IPS-20b (cell line): Measurements from ENCODE around the gene CLEC4G.
"Not testable (repeated sequence)": the region's sequence is repeated elsewhere in the genome, so short reads cannot be mapped to it uniquely, and the experiment has no call there.

Experiments
- H3K27ac ChIP-seq: one replicate; pipeline ENCODE4 v1.5.1; 2013; ENCODE audit warnings: low read length
- H3K27me3 ChIP-seq: 2 replicates; pipeline ENCODE4 v1.6.1; 2013; ENCODE audit warnings: mild to moderate bottlenecking, low read length, inconsistent platforms; ENCODE audit not compliant: insufficient read depth
- H3K36me3 ChIP-seq: 2 replicates; pipeline ENCODE4 v1.6.1; 2013; ENCODE audit warnings: low read depth, mild to moderate bottlenecking, inconsistent platforms, low read length, moderate library complexity; ENCODE audit not compliant: insufficient read depth
- H3K4me1 ChIP-seq: 2 replicates; pipeline ENCODE4 v1.6.1; 2013; ENCODE audit warnings: mild to moderate bottlenecking, control low read depth, inconsistent platforms, low read length, moderate library complexity; ENCODE audit not compliant: insufficient read depth
- H3K4me3 ChIP-seq: 2 replicates; pipeline ENCODE4 v1.5.1; 2013; ENCODE audit warnings: mild to moderate bottlenecking, low read length, inconsistent platforms
- H3K9ac ChIP-seq: 2 replicates; pipeline ENCODE4 v1.6.1; 2013; ENCODE audit warnings: low read depth, mild to moderate bottlenecking, inconsistent platforms, low read length, moderate library complexity
- H3K9me3 ChIP-seq: 2 replicates; pipeline ENCODE4 v1.6.1; 2013; ENCODE audit warnings: mild to moderate bottlenecking, low read depth, low read length, inconsistent platforms; ENCODE audit not compliant: insufficient read depth

CLEC4G gene

DNA sequence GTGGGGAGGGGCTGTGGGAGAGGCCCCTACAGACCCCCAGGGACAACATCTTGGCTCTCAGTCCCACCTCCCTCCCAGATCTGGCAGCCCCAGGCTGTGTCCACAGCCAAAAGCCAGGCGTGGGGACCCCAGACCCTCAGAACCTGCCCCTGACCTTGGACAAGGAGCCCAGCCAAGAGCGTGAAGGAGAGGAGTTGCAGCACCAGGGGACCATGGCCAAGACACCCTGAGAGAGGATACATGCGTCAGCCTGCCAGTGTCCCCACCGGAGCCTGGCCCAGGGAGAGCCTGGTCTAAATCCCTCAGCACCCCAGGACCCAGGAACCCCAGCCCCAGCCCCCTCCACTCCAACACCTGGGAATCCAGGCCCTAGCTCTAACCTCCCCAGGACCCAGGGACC lies 14.4 kb upstream of the CLEC4G start:
- H3K9me3 ChIP-seq, H3K27ac ChIP-seq, H3K27me3 ChIP-seq, H3K4me3 ChIP-seq, H3K4me1 ChIP-seq, H3K36me3 ChIP-seq, H3K9ac ChIP-seq: not testable (repeated sequence)

DNA sequence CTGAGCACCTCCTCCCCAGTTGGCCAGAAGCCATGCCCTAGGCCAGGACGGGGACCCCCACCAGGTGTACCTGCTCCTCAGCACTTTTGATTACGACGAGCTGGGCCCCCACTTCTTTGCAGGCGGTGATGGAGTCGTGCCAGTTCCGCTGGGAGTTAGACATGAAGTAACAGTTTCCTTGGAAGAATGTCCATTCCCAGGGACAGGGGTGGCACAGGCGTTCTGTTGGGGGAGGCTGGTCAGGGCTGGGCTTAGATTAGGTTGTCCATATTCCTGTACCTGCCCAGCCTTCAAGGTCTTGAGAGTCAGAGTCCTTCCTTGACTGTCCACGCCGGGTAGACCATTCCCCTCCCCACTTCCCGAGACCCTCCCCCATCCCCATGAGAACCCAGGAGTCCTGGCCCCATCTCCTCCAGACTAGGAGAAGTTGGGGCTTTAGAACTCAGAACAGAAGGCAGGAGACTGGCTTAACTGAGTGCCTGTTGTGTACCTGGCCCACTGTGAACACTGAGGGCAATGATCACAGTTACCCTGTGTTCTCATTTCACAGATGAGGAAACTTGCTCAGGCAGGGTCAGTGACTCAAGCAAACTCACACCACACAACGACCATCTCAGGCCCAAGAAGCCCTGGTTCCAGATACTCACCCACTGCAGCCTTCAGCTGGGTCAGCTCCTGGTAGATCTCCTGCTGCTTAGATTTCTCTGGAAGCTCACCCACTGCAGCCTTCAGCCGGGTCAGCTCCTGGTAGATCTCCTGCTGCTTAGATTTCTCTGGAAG lies 13.2 kb upstream of the CLEC4G start:
- no peaks in the 10 kb centered on the region for H3K36me3 ChIP-seq
- H3K27me3 ChIP-seq = peaks cover 10% of the 10 kb centered on the region
- H3K9ac ChIP-seq = no peak overlapping the region
- no peak overlapping the region for H3K4me3 ChIP-seq
- no peak overlapping the region for H3K27ac ChIP-seq
- H3K9me3 ChIP-seq = no peaks in the 10 kb centered on the region
- peaks cover 5% of the 10 kb centered on the region; the same call in 1 of the 2 replicates for H3K4me1 ChIP-seq

DNA sequence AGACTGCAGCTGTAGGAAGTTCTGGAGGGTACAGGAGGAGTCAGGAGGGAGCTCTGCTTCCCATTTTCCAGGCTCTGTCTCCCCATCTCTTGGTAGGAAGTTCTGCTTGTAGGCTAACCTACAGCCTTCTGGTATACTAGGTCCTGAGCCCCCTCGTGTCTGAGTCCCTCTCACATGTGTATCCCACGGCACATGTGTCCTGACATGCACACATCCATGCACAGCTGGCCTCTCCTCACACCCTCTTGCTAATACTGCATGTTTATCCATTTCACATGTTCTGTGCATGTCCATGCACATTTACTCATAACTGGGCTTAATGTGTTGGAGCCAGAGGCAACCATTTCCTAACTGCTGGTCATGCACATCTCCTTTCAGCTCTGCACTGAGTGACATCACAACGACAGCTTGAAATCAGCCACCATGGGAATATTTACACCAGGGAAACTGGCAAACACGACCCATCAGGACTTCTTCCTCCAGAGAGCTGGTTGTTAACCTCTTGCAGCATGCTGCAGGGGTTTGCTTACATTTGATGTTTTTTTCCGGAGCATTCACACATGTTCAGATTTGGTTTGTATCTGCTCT lies 12.4 kb upstream of the CLEC4G start:
- Histone ChIP-seq H3K4me1 (peaks cover 5% of the 10 kb centered on the region; the same call in 1 of the 2 replicates), H3K36me3 (no peaks in the 10 kb centered on the region), H3K9ac (no peak overlapping the region), H3K27me3 (peaks cover 10% of the 10 kb centered on the region), H3K4me3 (no peak overlapping the region), H3K27ac (no peak overlapping the region), H3K9me3 (no peaks in the 10 kb centered on the region)

DNA sequence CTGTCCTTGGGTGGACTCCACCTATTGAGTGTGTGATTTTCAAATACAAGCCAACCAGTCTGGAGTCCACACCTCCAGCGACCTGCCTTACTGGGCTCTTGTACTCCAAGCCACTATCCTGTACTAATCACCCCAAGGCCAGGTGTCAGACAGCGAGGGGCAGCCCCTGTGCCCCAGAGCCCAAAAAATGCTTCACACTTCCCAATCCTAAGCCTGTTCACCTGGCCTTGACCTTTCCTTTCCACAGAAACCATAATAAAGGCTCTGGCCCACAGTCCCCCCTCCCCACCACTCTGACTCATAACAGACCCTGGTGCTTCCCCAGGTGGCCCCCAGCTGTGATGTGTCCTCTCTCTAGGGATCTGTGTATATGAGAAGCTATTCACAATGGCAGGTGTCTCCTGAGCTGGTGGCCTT lies 11.5 kb upstream of the CLEC4G start:
- Histone ChIP-seq H3K4me3 (no peak overlapping the region), H3K9me3 (no peaks in the 10 kb centered on the region), H3K4me1 (peaks cover 5% of the 10 kb centered on the region; the same call in 1 of the 2 replicates), H3K9ac (no peak overlapping the region), H3K36me3 (no peaks in the 10 kb centered on the region), H3K27me3 (peaks cover 10% of the 10 kb centered on the region), H3K27ac (no peak overlapping the region)

DNA sequence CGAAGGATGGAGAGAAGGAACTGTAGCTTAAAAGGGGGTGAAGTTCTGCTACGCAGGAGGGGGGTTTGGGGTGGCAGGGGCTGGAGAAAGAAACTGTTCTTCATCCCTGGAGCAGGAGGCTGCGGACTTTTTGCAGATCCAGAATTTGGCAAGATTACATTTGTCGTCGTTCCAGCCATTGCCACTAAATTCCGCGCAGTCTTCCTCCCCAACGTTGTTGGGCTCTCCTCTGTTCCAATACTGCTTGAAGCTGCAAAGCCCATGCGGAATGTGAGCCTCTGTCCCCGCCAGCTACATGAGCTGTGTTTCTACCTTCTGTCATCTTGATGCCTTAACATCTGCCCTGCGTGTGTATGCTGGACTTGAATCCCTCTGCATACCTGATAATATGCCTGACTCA lies 11.1 kb upstream of the CLEC4G start:
- no peaks in the 10 kb centered on the region for H3K9me3 ChIP-seq
- no peaks in the 10 kb centered on the region for H3K36me3 ChIP-seq
- peaks cover 10% of the 10 kb centered on the region for H3K27me3 ChIP-seq
- H3K4me3 ChIP-seq = no peak overlapping the region
- peaks cover 5% of the 10 kb centered on the region; the same call in 1 of the 2 replicates for H3K4me1 ChIP-seq
- no peak overlapping the region for H3K27ac ChIP-seq
- no peak overlapping the region for H3K9ac ChIP-seq

DNA sequence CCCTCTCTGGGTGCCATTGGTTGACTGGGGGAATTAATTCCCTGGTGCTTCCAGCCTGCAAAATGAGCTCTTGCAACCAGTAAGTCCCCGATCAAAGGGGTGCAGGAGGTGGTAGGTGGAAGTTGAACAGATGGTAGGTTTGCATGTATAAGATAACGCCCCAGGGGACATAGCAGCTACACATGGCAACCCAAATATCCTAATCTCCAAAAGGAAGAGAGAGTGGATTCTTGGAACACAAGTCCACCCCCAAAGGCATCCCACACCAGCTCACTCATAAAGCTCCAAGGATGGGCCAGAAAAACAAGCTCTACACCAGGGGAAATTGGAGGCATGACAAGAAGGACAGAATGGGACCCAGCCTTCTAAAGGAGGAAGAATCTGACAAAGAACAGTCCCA lies 10.7 kb upstream of the CLEC4G start:
- Histone ChIP-seq H3K9ac (no peak overlapping the region), H3K9me3 (no peaks in the 10 kb centered on the region), H3K27ac (no peak overlapping the region), H3K36me3 (no peaks in the 10 kb centered on the region), H3K4me3 (no peak overlapping the region), H3K27me3 (peaks cover 10% of the 10 kb centered on the region), H3K4me1 (peaks cover 2% of the 10 kb centered on the region; the same call in 1 of the 2 replicates)

DNA sequence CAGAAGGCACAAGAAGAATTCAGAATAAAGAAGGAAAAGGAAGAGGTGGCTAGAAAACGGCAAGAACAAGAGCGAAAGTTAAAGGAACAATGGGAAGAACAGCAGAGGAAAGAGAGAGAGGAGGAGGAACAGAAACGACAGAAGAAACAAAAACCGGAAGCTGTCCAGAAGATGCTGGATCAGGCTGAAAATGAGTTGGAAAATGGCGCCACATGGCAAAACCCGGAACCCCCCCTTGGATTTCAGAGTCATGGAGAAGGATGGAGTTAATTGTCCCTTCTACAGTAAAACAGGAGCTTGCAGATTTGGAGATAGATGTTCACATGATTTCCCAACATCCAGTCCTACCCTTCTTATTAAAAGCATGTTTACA lies 8.8 kb upstream of the CLEC4G start:
- Histone ChIP-seq H3K36me3 (no peaks in the 10 kb centered on the region), H3K9ac (no peak overlapping the region), H3K9me3 (no peaks in the 10 kb centered on the region), H3K4me1 (no peaks in the 10 kb centered on the region), H3K27ac (no peak overlapping the region), H3K4me3 (no peak overlapping the region), H3K27me3 (peaks cover 22% of the 10 kb centered on the region)

DNA sequence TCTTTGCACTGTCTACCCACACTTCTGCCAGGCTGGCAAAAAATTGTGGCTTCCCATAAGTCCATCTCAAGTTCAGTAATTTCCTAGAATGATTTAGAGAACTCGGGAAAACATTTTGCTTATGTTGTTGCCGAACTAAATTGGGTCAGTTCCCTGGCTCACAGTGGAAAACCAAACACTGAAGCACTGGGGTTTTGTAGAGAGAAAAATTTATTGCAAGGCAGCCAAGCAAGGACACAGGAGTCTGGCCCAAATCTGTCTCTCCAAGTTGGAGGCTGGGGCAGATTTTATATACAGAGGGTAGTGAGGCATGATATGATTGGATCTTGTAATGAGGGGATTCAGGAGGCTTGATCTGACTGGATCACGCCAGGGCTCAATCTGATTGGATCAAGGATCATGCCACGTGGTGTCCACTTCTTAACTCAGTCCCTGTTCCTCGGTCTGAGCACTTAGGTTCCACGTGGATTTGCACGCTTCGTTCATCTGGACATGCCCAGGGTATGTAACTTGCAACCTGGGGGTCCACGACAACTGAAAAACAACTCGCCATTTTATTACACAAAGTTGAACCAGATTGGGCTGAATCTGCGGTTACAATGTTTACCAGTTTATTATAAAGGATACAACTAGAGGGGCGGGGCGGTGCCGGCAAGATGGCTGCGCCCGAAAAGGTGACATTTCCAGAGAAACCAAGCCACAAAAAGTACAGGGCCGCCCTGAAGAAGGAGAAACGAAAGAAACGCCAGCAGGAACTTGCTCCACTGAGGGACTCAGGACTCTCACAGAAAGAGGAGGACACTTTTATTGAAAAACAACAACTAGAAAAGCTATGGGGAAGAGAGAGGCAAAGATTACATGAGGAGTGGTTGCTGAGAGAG lies 8.1 kb upstream of the CLEC4G start:
- Histone ChIP-seq H3K27me3 (peaks cover 29% of the 10 kb centered on the region), H3K9ac (no peak overlapping the region), H3K27ac (no peak overlapping the region), H3K4me3 (no peak overlapping the region), H3K9me3 (no peaks in the 10 kb centered on the region), H3K4me1 (no peaks in the 10 kb centered on the region), H3K36me3 (no peaks in the 10 kb centered on the region)

DNA sequence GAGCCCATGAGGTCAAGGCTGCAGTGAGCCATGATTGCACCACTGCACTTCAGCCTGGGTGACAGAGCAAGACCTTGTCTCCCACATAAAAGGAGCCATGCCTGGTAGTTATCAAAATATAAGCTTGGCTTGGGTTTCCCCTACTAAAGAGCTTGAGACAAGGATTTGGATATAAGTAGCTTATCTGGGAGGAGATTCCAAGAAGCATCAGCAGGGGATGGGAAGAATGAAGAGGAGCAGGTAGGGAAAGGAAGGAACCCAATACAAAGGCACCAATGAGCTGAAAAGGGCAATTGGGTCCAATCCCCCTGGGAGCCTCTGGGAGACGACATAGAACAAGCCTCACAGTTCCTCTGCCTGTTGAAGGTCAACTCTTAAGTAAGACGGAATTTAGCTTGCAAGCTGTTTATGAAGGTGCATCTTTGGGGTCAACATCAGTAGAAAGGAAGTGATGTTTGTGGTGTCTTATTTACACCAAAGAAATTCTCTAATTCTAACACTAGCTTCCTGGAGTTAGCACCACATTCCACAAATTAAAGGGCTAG lies 7.4 kb upstream of the CLEC4G start:
- Histone ChIP-seq H3K4me1 (no peaks in the 10 kb centered on the region), H3K27me3 (peaks cover 33% of the 10 kb centered on the region), H3K36me3 (no peaks in the 10 kb centered on the region)

DNA sequence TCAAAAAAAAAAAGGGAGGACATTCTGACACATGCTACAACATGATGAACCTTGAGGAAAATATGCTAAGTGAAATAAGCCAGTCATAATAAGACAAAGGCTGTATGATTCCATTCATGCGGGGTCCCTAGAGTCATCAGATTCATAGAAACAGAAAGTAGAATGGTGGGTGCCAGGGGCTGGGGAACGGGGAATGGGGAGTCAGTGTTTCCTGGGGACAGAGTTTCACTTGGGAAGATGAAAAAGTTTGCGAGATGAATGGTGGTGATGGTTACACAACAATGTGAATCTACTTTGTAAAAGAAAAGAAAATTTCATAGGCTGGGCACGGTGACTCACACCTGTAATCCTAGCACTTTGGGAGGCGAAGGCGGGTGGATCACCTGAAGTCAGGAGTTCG lies 6.1 kb upstream of the CLEC4G start:
- Histone ChIP-seq H3K27me3 (peaks cover 38% of the 10 kb centered on the region), H3K4me3 (no peak overlapping the region), H3K4me1 (no peaks in the 10 kb centered on the region), H3K27ac (no peak overlapping the region), H3K9me3 (no peaks in the 10 kb centered on the region), H3K9ac (no peak overlapping the region), H3K36me3 (no peaks in the 10 kb centered on the region)

More for the DNA sequence above, 7.4 kb upstream of the CLEC4G start:
- Histone ChIP-seq H3K4me3 (no peak overlapping the region), H3K27ac (no peak overlapping the region), H3K9ac (no peak overlapping the region), H3K9me3 (no peaks in the 10 kb centered on the region)

DNA sequence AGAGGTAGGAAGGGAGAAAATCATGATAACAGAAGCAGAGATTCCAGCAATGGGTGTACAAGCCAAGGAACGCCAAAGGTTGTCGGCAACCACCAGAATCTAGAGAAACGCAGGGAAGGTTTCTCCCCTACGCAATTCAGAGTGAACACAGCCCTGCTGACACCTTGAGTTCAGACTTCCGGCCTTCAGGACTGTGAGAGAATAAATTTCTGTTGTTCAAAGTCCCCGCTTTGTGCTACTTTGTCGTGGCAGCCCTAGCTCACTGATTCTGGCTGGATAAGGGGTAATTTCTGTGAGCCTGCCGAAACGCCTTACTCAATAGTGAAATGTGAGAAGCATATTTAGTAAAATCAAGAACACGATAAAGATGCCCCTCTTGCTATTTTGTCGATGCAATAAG lies 5.3 kb upstream of the CLEC4G start:
- H3K27me3 ChIP-seq = peaks cover 45% of the 10 kb centered on the region
- no peaks in the 10 kb centered on the region for H3K36me3 ChIP-seq
- no peaks in the 10 kb centered on the region for H3K9me3 ChIP-seq
- H3K4me1 ChIP-seq = no peaks in the 10 kb centered on the region
- H3K27ac ChIP-seq = no peak overlapping the region
- no peak overlapping the region for H3K9ac ChIP-seq
- H3K4me3 ChIP-seq = no peak overlapping the region
